IMR-90 (cell line): ENCODE results near the gene NDST3. TPM values are rescaled to one million over a fixed set of nuclear protein-coding genes. Genes with fewer than 3 reads are reported as not detected.

Experiments
- ATAC-seq: fragments of 200-7000 bp; cut with Tn5 transposase; 2 replicates; pipeline ENCODE4 v1.9.1; 2020; ENCODE audit warnings: low read depth, mild to moderate bottlenecking, moderate library complexity
- BruUV-seq: library from RNA; stranded (reverse); fragments of 400-500 nt; replicated peaks from 2 replicates; lab custom pipeline; 2021; lab: Mats Ljungman, UMichigan
- CTCF ChIA-PET: fragments of 300-600 bp; formaldehyde crosslinking; extraction: SDS; loops from one replicate; lab custom pipeline; 2021; ENCODE audit warnings: antibody characterized with exemption; lab: Yijun Ruan, JAX
- POLR2A ChIA-PET: fragments of 300-600 bp; sonication (Branson Sonifier 250); formaldehyde crosslinking; loops from one replicate; lab custom pipeline; 2022; ENCODE audit warnings: antibody characterized with exemption; ENCODE audit not compliant: unreplicated experiment; lab: Charles Lee
- DNase-seq: peaks from one replicate; pipeline ENCODE4 v3.0.0; 2013
- H2AFZ ChIP-seq: replicated peaks from 2 replicates; pipeline ENCODE3; 2013; ENCODE audit warnings: low read length, mild to moderate bottlenecking; ENCODE audit not compliant: poor library complexity
- H2AK5ac ChIP-seq: 2 replicates; pipeline ENCODE4 v1.6.1; 2013; ENCODE audit warnings: low read depth, low read length, inconsistent platforms
- H2AK9ac ChIP-seq: replicated peaks from 2 replicates; pipeline ENCODE3; 2013; ENCODE audit warnings: mild to moderate bottlenecking, low read depth, low read length, moderate library complexity; ENCODE audit not compliant: poor library complexity
- H2BK120ac ChIP-seq: 2 replicates; pipeline ENCODE4 v1.6.1; 2013; ENCODE audit warnings: low read depth, low read length, inconsistent platforms
- H2BK15ac ChIP-seq: 3 replicates; pipeline ENCODE4 v1.6.1; 2013; ENCODE audit warnings: low read depth, low read length, inconsistent platforms
- H2BK20ac ChIP-seq: 2 replicates; pipeline ENCODE4 v1.6.1; 2013; ENCODE audit warnings: low read depth, mild to moderate bottlenecking, inconsistent platforms, low read length, moderate library complexity
- H2BK5ac ChIP-seq: 2 replicates; pipeline ENCODE4 v1.6.1; 2013; ENCODE audit warnings: mild to moderate bottlenecking, low read depth, low read length, inconsistent platforms; ENCODE audit not compliant: poor library complexity, severe bottlenecking
- H3K14ac ChIP-seq: replicated peaks from 2 replicates; pipeline ENCODE4 v1.6.1; 2013; ENCODE audit warnings: low read depth, low read length, inconsistent platforms
- H3K18ac ChIP-seq: 2 replicates; pipeline ENCODE4 v1.6.1; 2013; ENCODE audit warnings: low read depth, low read length, control low read depth
- H3K23ac ChIP-seq: 2 replicates; pipeline ENCODE4 v1.6.1; 2013; ENCODE audit warnings: low read depth, low read length, inconsistent platforms
- H3K27ac ChIP-seq: 2 replicates; pipeline ENCODE4 v1.5.1; 2013; ENCODE audit warnings: mild to moderate bottlenecking, control low read depth, low read length; ENCODE audit not compliant: insufficient read depth
- H3K27me3 ChIP-seq: 2 replicates; pipeline ENCODE4 v1.6.1; 2013; ENCODE audit warnings: low read length; ENCODE audit not compliant: control insufficient read depth, insufficient read depth
- H3K36me3 ChIP-seq: 2 replicates; pipeline ENCODE4 v1.6.1; 2013; ENCODE audit warnings: low read length, mixed read lengths; ENCODE audit not compliant: control insufficient read depth, insufficient read depth
- H3K4ac ChIP-seq: 2 replicates; pipeline ENCODE4 v1.6.1; 2013; ENCODE audit warnings: low read depth, low read length, inconsistent platforms
- H3K4me1 ChIP-seq: 2 replicates; pipeline ENCODE4 v1.6.1; 2013; ENCODE audit warnings: low read length, mixed read lengths; ENCODE audit not compliant: control insufficient read depth, insufficient read depth
- H3K4me2 ChIP-seq: 2 replicates; pipeline ENCODE4 v1.6.1; 2013; ENCODE audit warnings: low read depth, mild to moderate bottlenecking, control low read depth, low read length, moderate library complexity
- H3K4me3 ChIP-seq: 2 replicates; pipeline ENCODE4 v1.5.1; 2013; ENCODE audit warnings: low read depth, mild to moderate bottlenecking, control low read depth, low read length, moderate library complexity; ENCODE audit not compliant: insufficient read depth
- H3K56ac ChIP-seq: 2 replicates; pipeline ENCODE4 v1.6.1; 2013; ENCODE audit warnings: low read length, inconsistent platforms; ENCODE audit not compliant: insufficient read depth; ENCODE audit errors: extremely low read depth
- H3K79me1 ChIP-seq, 2 experiments: 2 replicates each; pipeline ENCODE4 v1.6.1; 2013; ENCODE audit warnings: low read length in 2 of 2, inconsistent platforms in 1 of 2, low read depth in 1 of 2
- H3K9ac ChIP-seq: 2 replicates; pipeline ENCODE4 v1.6.1; 2013; ENCODE audit warnings: low read depth, low read length, control low read depth
- H3K9me1 ChIP-seq: 2 replicates; pipeline ENCODE4 v1.6.1; 2013; ENCODE audit warnings: low read length, inconsistent platforms; ENCODE audit not compliant: insufficient read depth
- H3K9me3 ChIP-seq: 2 replicates; pipeline ENCODE4 v1.6.1; 2013; ENCODE audit warnings: low read length; ENCODE audit not compliant: control insufficient read depth, insufficient read depth
- H4K20me1 ChIP-seq: 2 replicates; pipeline ENCODE4 v1.6.1; 2013; ENCODE audit warnings: low read length, inconsistent platforms; ENCODE audit not compliant: insufficient read depth
- H4K5ac ChIP-seq: 2 replicates; pipeline ENCODE4 v1.6.1; 2013; ENCODE audit warnings: mild to moderate bottlenecking, low read depth, low read length, control low read depth
- H4K8ac ChIP-seq, 2 experiments: 2 replicates each; pipeline ENCODE4 v1.6.1; 2013; ENCODE audit warnings: low read depth in 2 of 2, low read length in 2 of 2, control low read depth in 1 of 2, inconsistent platforms in 1 of 2
- H4K91ac ChIP-seq: 2 replicates; pipeline ENCODE4 v1.6.1; 2013; ENCODE audit warnings: low read depth, low read length, inconsistent platforms; ENCODE audit not compliant: insufficient read depth
- BHLHE40 ChIP-seq: fragments of 150-350 bp; IDR thresholded peaks from 2 replicates; pipeline ENCODE4 v1.6.1; 2016; ENCODE audit warnings: mild to moderate bottlenecking, low read depth, low read length
- CEBPB ChIP-seq: IDR thresholded peaks from 2 replicates; pipeline ENCODE4 v1.6.1; 2012; ENCODE audit warnings: low read depth, low read length, improper control_type of control experiment
- CHD1 ChIP-seq: IDR thresholded peaks from 2 replicates; pipeline ENCODE4 v1.6.1; 2012; ENCODE audit warnings: low read depth, low read length, improper control_type of control experiment
- CTCF ChIP-seq: conservative IDR thresholded peaks from 2 replicates; pipeline ENCODE4 v1.5.1; 2012; ENCODE audit warnings: mild to moderate bottlenecking, low read depth, low read length, improper control_type of control experiment
- ELK1 ChIP-seq: fragments of 150-350 bp; IDR thresholded peaks from 2 replicates; pipeline ENCODE4 v1.6.1; 2016; ENCODE audit warnings: low read depth, mild to moderate bottlenecking, low read length, moderate library complexity, borderline replicate concordance
- FOS ChIP-seq: fragments of 150-350 bp; IDR thresholded peaks from 2 replicates; pipeline ENCODE4 v1.6.1; 2016; ENCODE audit warnings: low read depth, low read length
- MAFK ChIP-seq: IDR thresholded peaks from 2 replicates; pipeline ENCODE4 v1.6.1; 2012; ENCODE audit warnings: low read depth, low read length, improper control_type of control experiment
- MAZ ChIP-seq: IDR thresholded peaks from 2 replicates; pipeline ENCODE4 v1.6.1; 2012; ENCODE audit warnings: low read depth, mild to moderate bottlenecking, low read length, improper control_type of control experiment, moderate library complexity, borderline replicate concordance
- MXI1 ChIP-seq: IDR thresholded peaks from 2 replicates; pipeline ENCODE4 v1.6.1; 2012; ENCODE audit warnings: low read depth, mild to moderate bottlenecking, low read length, moderate library complexity, borderline replicate concordance
- NFE2L2 ChIP-seq: fragments of 150-350 bp; IDR thresholded peaks from 2 replicates; pipeline ENCODE4 v1.6.1; 2016; ENCODE audit warnings: low read depth, mild to moderate bottlenecking, low read length
- POLR2A ChIP-seq: IDR thresholded peaks from 2 replicates; pipeline ENCODE4 v1.6.1; 2012; ENCODE audit warnings: mild to moderate bottlenecking, low read depth, low read length
- RAD21 ChIP-seq: IDR thresholded peaks from 2 replicates; pipeline ENCODE4 v1.6.1; 2012; ENCODE audit warnings: low read length, improper control_type of control experiment
- RCOR1 ChIP-seq: IDR thresholded peaks from 2 replicates; pipeline ENCODE4 v1.6.1; 2012; ENCODE audit warnings: mild to moderate bottlenecking, low read length, improper control_type of control experiment; ENCODE audit not compliant: insufficient replicate concordance
- RFX5 ChIP-seq: IDR thresholded peaks from 2 replicates; pipeline ENCODE4 v1.8.0; 2012; ENCODE audit warnings: low read depth, mild to moderate bottlenecking, low read length, moderate library complexity
- SMC3 ChIP-seq: fragments of 150-350 bp; IDR thresholded peaks from 2 replicates; pipeline ENCODE4 v1.6.1; 2016; ENCODE audit warnings: low read depth, mild to moderate bottlenecking, antibody characterized with exemption, low read length, moderate library complexity
- whole genome bisulfite sequencing, 2 experiments: methylation state at CpG; one replicate each; pipeline versions ENCODE4 v1.1.5 to v1.1.7; 2013; ENCODE audit warnings: missing lambda C conversion rate in 2 of 2; ENCODE audit not compliant: insufficient read length in 1 of 2; ENCODE audit errors: extremely low coverage in 2 of 2; 5-methylcytosine and 5-hydroxymethylcytosine counted together
- dilution Hi-C: fragments of 300-500 bp; cut with HindIII; formaldehyde crosslinking; loops from one replicate; pipeline ENCODE4 v1.14.3; 2018; ENCODE audit warnings: low sequenced_read_pairs; ENCODE audit not compliant: unreplicated experiment
- in situ Hi-C: fragments of 300-500 bp; cut with MboI; formaldehyde crosslinking; loops from 3 replicates; pipeline ENCODE4 v1.14.3; 2019; ENCODE audit warnings: low sequenced_read_pairs, inconsistent platforms, mixed read lengths
- intact Hi-C: fragments of 100-400 bp; cut with micrococcal nuclease; formaldehyde crosslinking; loops from 2 replicates; pipeline ENCODE4 v1.10.0; 2022
- polyA plus RNA-seq, 3 experiments: library from polyadenylated mRNA; depleted of rRNA; stranded (reverse); fragments of >200 nt; gene quantifications; 2 replicates each; pipeline ENCODE4 v1.2.3, GENCODE V29; 2012; ENCODE audit warnings: low replicate concordance in 1 of 3
- total RNA-seq: library from RNA; depleted of rRNA; stranded (reverse); fragments of >200 nt; gene quantifications from 2 replicates; pipeline ENCODE4 v1.2.3, GENCODE V29; 2012
- TF ChIP-seq, protein P1 (sequence below): fragments of 150-350 bp; IDR thresholded peaks from 2 replicates; pipeline ENCODE4 v1.6.1; 2017; ENCODE audit warnings: mild to moderate bottlenecking, antibody characterized with exemption, low read length, low read depth

Gene NDST3
- total and polyA plus RNA-seq, 2 of the 4 experiments (the other 2 are of a cell fraction): 0.10 to 0.18 TPM

GRCh38 chr4:118226311-118227010 lies 192.2 kb downstream of the NDST3 start:
- ChIA-PET POLR2A (no interaction called here), CTCF (no interaction called here)
- H4K8ac ChIP-seq: no peak overlapping the region

More at GRCh38 chr4:118226311-118227010, 192.2 kb downstream of the NDST3 start:
- no peak overlapping the region for H3K27ac ChIP-seq
- H3K79me1 ChIP-seq: no peaks in the 10 kb centered on the region
- no peak overlapping the region for H3K4me2 ChIP-seq
- WGBS, 2 experiments: no CpG with 5 or more reads among the region's 7 CpGs
- no peak overlapping the region for H4K5ac ChIP-seq
- H4K20me1 ChIP-seq: no peaks in the 10 kb centered on the region
- dilution Hi-C loops: no loop called here
- no peak overlapping the region for H4K91ac ChIP-seq
- H3K4me1 ChIP-seq: no peaks in the 10 kb centered on the region
- H3K9me1 ChIP-seq: no peaks in the 10 kb centered on the region
- H3K4me3 ChIP-seq: no peak overlapping the region
- no peak overlapping the region for H3K9ac ChIP-seq
- no peaks in the 10 kb centered on the region for H3K27me3 ChIP-seq
- no peaks in the 10 kb centered on the region for H3K9me3 ChIP-seq
- TF ChIP-seq CEBPB: no peak
- no peak for TF ChIP-seq NFE2L2
- no peak for TF ChIP-seq BHLHE40
- TF ChIP-seq, protein P1, sequence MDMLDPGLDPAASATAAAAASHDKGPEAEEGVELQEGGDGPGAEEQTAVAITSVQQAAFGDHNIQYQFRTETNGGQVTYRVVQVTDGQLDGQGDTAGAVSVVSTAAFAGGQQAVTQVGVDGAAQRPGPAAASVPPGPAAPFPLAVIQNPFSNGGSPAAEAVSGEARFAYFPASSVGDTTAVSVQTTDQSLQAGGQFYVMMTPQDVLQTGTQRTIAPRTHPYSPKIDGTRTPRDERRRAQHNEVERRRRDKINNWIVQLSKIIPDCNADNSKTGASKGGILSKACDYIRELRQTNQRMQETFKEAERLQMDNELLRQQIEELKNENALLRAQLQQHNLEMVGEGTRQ: no peak
- TF ChIP-seq CTCF: no peak
- TF ChIP-seq MXI1: no peak
- no peak for TF ChIP-seq RFX5
- no peak for TF ChIP-seq SMC3
- no peak for TF ChIP-seq CHD1
- TF ChIP-seq MAFK: no peak
- TF ChIP-seq ELK1: no peak
- TF ChIP-seq POLR2A: no peak
- no peak for TF ChIP-seq RAD21
- TF ChIP-seq MAZ: no peak
- no peak for TF ChIP-seq RCOR1
- TF ChIP-seq FOS: no peak
- no peak overlapping the region for H2BK15ac ChIP-seq
- no peak overlapping the region for H2AK5ac ChIP-seq
- no peak overlapping the region for H3K18ac ChIP-seq
- H3K23ac ChIP-seq: no peak overlapping the region
- H3K14ac ChIP-seq: no peak overlapping the region
- no peak overlapping the region for H2AFZ ChIP-seq
- no peak overlapping the region for H2BK5ac ChIP-seq
- no peak overlapping the region for H2BK20ac ChIP-seq
- no peak overlapping the region for H3K4ac ChIP-seq
- BruUV-seq: no TSS peak
- in situ Hi-C loops: loop anchor here (10.0 to 25.0 kb wide), 2 partner anchors 664 to 1092 kb away; no protein-coding TSS in a partner anchor
- intact Hi-C loops: loop anchor here (10.0 kb wide), 1 partner anchor 512 kb away; no protein-coding TSS in a partner anchor
- DNase-seq (no peak), ATAC-seq (0 out of 2 replicates have a peak, but pooled peaks have one; percentile 35)
- H3K36me3 ChIP-seq: no peaks in the 10 kb centered on the region
- no peak overlapping the region for H2AK9ac ChIP-seq
- no peak overlapping the region for H3K56ac ChIP-seq
- H2BK120ac ChIP-seq: no peak overlapping the region
